ENCODE results near the gene RPP14. TPM values are rescaled to one million over a fixed set of nuclear protein-coding genes. Genes with fewer than 3 reads are reported as not detected.

The RPP14 gene
- total RNA-seq, 1 donor from 2014 or later: 12.8 TPM

GRCh38 chr3:58357402-58357801 is 51.4 kb downstream of the RPP14 start:
- ATAC-seq: no peak

GRCh38 chr3:58358092-58358491 is 52.0 kb downstream of the RPP14 start:
- ATAC-seq: no peak

GRCh38 chr3:58358808-58359207 is 52.8 kb downstream of the RPP14 start:
- ATAC-seq: no peak

- no peak for ATAC-seq
Measured at GRCh38 chr3:58359621-58360020, 53.6 kb downstream of the RPP14 start.

- no peak for ATAC-seq
Measured at GRCh38 chr3:58361866-58362265, 55.8 kb downstream of the RPP14 start.

- no peak for ATAC-seq
Measured at GRCh38 chr3:58366699-58367098, 60.7 kb downstream of the RPP14 start.

GRCh38 chr3:58369038-58369437 is 63.0 kb downstream of the RPP14 start:
- ATAC-seq: no peak

Other genes starting within 250 kb of the RPP14 start
- 2.7 TPM for gene DNASE1L3, start 95.3 kb upstream of the RPP14 start, total RNA-seq
- 4.1 TPM for gene ABHD6, start 68.5 kb upstream of the RPP14 start, total RNA-seq
- gene HTD2, start 275 bp downstream of the RPP14 start, total RNA-seq: 8.1 TPM
- 14.2 TPM for gene PXK, start 26.6 kb downstream of the RPP14 start, total RNA-seq
- gene PDHB, start 127.6 kb downstream of the RPP14 start, total RNA-seq: 52.6 TPM
- gene KCTD6, start 185.9 kb downstream of the RPP14 start, total RNA-seq: 8.0 TPM
- 14.3 TPM for gene ACOX2, start 230.9 kb downstream of the RPP14 start, total RNA-seq

All from esophagus mucosa (tissue), 1 donor.